ENCODE measurements around the gene MPI.

Gene MPI

DNA sequence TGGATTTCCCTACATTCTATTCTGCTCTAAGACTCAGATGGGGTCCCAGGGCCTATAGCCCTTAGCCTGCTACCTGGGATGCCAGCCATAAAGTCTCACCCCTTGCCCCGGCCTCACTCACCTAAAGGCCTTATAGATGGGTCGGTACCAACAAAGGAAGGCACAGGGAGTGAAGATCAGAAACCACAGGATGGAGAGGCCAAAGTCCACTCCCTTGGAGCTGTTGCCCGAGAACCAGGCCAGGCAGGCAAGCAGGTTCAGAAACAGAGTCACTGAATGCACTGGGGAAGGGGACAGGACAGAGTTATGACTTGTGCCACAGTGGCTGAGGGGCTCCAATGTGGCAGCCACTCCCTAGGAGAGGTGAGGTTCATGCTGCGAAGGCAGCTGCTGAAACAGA, 39.4 kb upstream of the MPI start:
- TF ChIP-seq, protein P1, sequence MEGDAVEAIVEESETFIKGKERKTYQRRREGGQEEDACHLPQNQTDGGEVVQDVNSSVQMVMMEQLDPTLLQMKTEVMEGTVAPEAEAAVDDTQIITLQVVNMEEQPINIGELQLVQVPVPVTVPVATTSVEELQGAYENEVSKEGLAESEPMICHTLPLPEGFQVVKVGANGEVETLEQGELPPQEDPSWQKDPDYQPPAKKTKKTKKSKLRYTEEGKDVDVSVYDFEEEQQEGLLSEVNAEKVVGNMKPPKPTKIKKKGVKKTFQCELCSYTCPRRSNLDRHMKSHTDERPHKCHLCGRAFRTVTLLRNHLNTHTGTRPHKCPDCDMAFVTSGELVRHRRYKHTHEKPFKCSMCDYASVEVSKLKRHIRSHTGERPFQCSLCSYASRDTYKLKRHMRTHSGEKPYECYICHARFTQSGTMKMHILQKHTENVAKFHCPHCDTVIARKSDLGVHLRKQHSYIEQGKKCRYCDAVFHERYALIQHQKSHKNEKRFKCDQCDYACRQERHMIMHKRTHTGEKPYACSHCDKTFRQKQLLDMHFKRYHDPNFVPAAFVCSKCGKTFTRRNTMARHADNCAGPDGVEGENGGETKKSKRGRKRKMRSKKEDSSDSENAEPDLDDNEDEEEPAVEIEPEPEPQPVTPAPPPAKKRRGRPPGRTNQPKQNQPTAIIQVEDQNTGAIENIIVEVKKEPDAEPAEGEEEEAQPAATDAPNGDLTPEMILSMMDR (IDR thresholded peaks at IDR 0.05; ENCODE audit: insufficient read depth, low read length, poor library complexity, severe bottlenecking): no peak
- DNase-seq (ENCODE audit: extremely low read depth, insufficient read length): no peak
- no peak overlapping the region for H3K4me3 ChIP-seq (replicated peaks; ENCODE audit: low read depth, low read length)
- H3K36me3 ChIP-seq (ENCODE audit: control insufficient read depth, insufficient read depth, low read length): peaks cover 61% of the 10 kb centered on the region
- no peaks in the 10 kb centered on the region for H3K27me3 ChIP-seq (replicated peaks; ENCODE audit: control insufficient read depth, insufficient read depth, low read length)

DNA sequence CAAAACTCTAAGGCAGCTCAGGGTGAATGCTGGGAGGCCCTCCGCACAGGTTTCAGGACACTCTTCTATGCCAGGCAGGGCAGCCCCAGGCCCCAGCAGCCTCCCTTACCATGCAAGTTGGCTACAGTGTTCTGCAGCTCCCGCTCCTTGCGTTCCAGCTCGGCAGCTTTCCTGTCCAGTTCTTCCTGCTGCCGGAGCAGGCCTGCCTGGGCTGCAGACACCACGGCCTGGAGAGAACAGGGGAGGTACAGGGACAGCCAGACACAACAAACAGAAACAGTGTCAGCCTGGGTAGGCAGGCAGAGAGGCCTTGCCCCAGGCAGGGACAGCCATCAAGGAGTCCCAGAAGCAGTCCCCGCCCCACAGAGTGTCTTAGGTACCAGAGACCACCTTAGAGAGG, 37.9 kb upstream of the MPI start:
- peaks cover 54% of the 10 kb centered on the region for H3K36me3 ChIP-seq (ENCODE audit: control insufficient read depth, insufficient read depth, low read length)

DNA sequence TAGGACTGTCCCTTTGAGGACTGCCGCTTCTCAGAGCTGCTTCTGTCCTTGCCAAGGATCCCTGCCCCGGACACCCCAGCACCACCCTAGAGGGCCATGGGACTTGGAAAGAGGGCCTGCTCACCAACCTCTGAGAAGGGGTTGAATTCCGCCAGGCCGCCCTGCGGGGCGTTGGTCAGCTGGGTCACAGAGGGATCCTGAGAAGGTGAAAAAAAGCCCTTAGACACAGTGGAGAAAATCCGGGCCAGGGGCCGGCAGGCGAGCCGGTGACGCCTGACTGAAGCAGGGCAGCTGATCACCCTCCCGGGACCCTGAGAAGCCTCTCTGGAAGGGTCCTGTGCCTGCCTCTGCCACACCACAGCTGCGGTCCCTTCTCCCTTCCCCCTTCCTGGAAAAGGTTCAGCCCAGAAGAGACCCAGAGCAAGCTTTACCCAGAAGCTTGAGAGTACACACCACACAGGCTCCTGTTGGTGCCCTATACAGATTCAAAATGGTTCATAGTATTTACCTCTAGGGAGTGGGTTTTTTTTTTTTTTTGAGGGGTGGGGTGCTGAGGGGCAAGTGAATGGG, 35.3 kb upstream of the MPI start:
- no peaks in the 10 kb centered on the region for H3K27me3 ChIP-seq (replicated peaks; ENCODE audit: control insufficient read depth, insufficient read depth, low read length)
- H3K4me3 ChIP-seq (replicated peaks; ENCODE audit: low read depth, low read length): no peak overlapping the region
- no peak for DNase-seq (ENCODE audit: extremely low read depth, insufficient read length)
- TF ChIP-seq, protein P1 (IDR thresholded peaks at IDR 0.05; ENCODE audit: insufficient read depth, low read length, poor library complexity, severe bottlenecking): no peak
- peaks cover 39% of the 10 kb centered on the region for H3K36me3 ChIP-seq (ENCODE audit: control insufficient read depth, insufficient read depth, low read length)

More for the DNA sequence above, 37.9 kb upstream of the MPI start:
- DNase-seq (ENCODE audit: extremely low read depth, insufficient read length): no peak
- TF ChIP-seq, protein P1 (IDR thresholded peaks at IDR 0.05; ENCODE audit: insufficient read depth, low read length, poor library complexity, severe bottlenecking): no peak
- Histone ChIP-seq H3K4me3 (replicated peaks; ENCODE audit: low read depth, low read length) (no peak overlapping the region), H3K27me3 (replicated peaks; ENCODE audit: control insufficient read depth, insufficient read depth, low read length) (no peaks in the 10 kb centered on the region)

DNA sequence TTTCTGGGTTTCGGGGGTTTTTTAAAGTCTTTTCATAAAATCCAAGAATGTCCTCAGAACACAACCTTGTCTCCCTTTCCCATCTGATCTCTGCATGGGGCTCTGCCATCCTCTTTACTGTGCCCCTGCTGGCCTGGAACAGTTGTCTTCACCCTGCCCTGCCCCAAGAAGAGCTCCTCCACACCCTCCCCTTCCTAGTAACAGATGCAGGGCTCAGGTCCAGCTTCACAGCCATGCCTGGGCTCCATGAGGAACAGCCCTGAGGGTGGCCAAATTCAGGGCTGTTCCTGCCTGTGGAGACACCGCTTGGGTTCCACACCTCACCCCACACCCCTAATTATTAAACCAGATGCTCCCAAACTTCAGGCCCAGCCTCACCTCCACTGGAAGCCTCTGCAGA, 34.0 kb upstream of the MPI start:
- Histone ChIP-seq H3K4me3 (replicated peaks; ENCODE audit: low read depth, low read length) (no peak overlapping the region), H3K36me3 (ENCODE audit: control insufficient read depth, insufficient read depth, low read length) (peaks cover 30% of the 10 kb centered on the region), H3K27me3 (replicated peaks; ENCODE audit: control insufficient read depth, insufficient read depth, low read length) (no peaks in the 10 kb centered on the region)
- TF ChIP-seq, protein P1 (IDR thresholded peaks at IDR 0.05; ENCODE audit: insufficient read depth, low read length, poor library complexity, severe bottlenecking): no peak
- no peak for DNase-seq (ENCODE audit: extremely low read depth, insufficient read length)

DNA sequence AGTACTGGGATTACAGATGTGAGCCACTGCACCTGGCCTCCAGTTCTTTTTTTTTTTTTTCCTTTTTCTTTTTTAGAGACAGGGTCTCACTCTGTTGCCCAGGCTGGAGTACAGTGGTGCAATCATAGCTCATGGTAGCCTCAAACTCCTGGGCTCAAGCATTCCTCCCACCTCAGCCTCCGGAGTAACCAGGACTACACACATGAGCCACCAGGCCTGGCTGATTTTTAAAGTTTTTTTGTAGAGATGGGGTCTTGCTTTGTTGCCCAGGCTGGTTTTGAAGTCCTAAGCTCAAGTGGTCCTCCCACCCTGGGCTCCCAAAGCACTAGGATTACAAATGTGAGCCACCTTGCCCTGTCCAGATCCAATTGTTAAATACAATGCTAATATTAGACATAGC, 33.3 kb upstream of the MPI start:
- no peak for DNase-seq (ENCODE audit: extremely low read depth, insufficient read length)
- Histone ChIP-seq H3K36me3 (ENCODE audit: control insufficient read depth, insufficient read depth, low read length) (peaks cover 23% of the 10 kb centered on the region), H3K27me3 (replicated peaks; ENCODE audit: control insufficient read depth, insufficient read depth, low read length) (no peaks in the 10 kb centered on the region), H3K4me3 (replicated peaks; ENCODE audit: low read depth, low read length) (0 out of 2 replicates have a peak overlapping the region, but pooled peaks have one; percentile 4)
- TF ChIP-seq, protein P1 (IDR thresholded peaks at IDR 0.05; ENCODE audit: insufficient read depth, low read length, poor library complexity, severe bottlenecking): no peak
